ENCODE results near the gene STMN3. TPM values are rescaled to one million over a fixed set of nuclear protein-coding genes. Genes with fewer than 3 reads are reported as not detected.

STMN3 gene
- total RNA-seq, 2 donors from 2014 or later: 5.7 to 10.1 TPM

GRCh38 chr20:63598479-63599395 is 54.5 kb downstream of the STMN3 start:
- H3K27me3 ChIP-seq: no peaks in the 10 kb centered on the region
- no peak for TF ChIP-seq CTCF (IDR thresholded peaks at IDR 0.05)
- H3K4me3 ChIP-seq: no peak overlapping the region
- no peak overlapping the region for H3K27ac ChIP-seq
- no peak for DNase-seq (ENCODE audit: low spot score)
- peaks cover 49% of the 10 kb centered on the region for H3K36me3 ChIP-seq
- no peaks in the 10 kb centered on the region for H3K4me1 ChIP-seq
- no peaks in the 10 kb centered on the region for H3K9me3 ChIP-seq

- no peaks in the 10 kb centered on the region for H3K4me1 ChIP-seq
- H3K9me3 ChIP-seq: no peaks in the 10 kb centered on the region
- peaks cover 49% of the 10 kb centered on the region for H3K36me3 ChIP-seq
- H3K27me3 ChIP-seq: no peaks in the 10 kb centered on the region
- TF ChIP-seq CTCF (IDR thresholded peaks at IDR 0.05): no peak
- no peak overlapping the region for H3K27ac ChIP-seq
- H3K4me3 ChIP-seq: no peak overlapping the region
- DNase-seq (ENCODE audit: low spot score): no peak
Observed at GRCh38 chr20:63597651-63598478, 55.4 kb downstream of the STMN3 start.

GRCh38 chr20:63596423-63596822 is 56.8 kb downstream of the STMN3 start:
- Histone ChIP-seq H3K36me3 (peaks cover 51% of the 10 kb centered on the region), H3K4me1 (no peaks in the 10 kb centered on the region), H3K9me3 (no peaks in the 10 kb centered on the region), H3K27me3 (no peaks in the 10 kb centered on the region), H3K27ac (no peak overlapping the region), H3K4me3 (no peak overlapping the region)
- TF ChIP-seq CTCF (IDR thresholded peaks at IDR 0.05): no peak
- DNase-seq (ENCODE audit: low spot score): no peak

- TF ChIP-seq CTCF (IDR thresholded peaks at IDR 0.05): no peak
- no peak for DNase-seq (ENCODE audit: low spot score)
- H3K9me3 ChIP-seq: no peaks in the 10 kb centered on the region
- no peak overlapping the region for H3K4me3 ChIP-seq
- peaks cover 51% of the 10 kb centered on the region for H3K36me3 ChIP-seq
- no peaks in the 10 kb centered on the region for H3K27me3 ChIP-seq
- no peak overlapping the region for H3K27ac ChIP-seq
- no peaks in the 10 kb centered on the region for H3K4me1 ChIP-seq
Observed at GRCh38 chr20:63595416-63596127, 57.7 kb downstream of the STMN3 start.

- no peaks in the 10 kb centered on the region for H3K9me3 ChIP-seq
- no peak for TF ChIP-seq CTCF (IDR thresholded peaks at IDR 0.05)
- H3K4me1 ChIP-seq: no peaks in the 10 kb centered on the region
- DNase-seq (ENCODE audit: low spot score): no peak
- no peak overlapping the region for H3K27ac ChIP-seq
- no peaks in the 10 kb centered on the region for H3K27me3 ChIP-seq
- no peak overlapping the region for H3K4me3 ChIP-seq
- peaks cover 58% of the 10 kb centered on the region for H3K36me3 ChIP-seq
Observed at GRCh38 chr20:63594043-63594561, 59.1 kb downstream of the STMN3 start.

Data from right atrium auricular region (tissue), 2 donors.